B cell (primary cell): ENCODE results near the gene S100A9. TPM values are rescaled to one million over a fixed set of nuclear protein-coding genes. Genes with fewer than 3 reads are reported as not detected.

Experiments used
- ATAC-seq: fragments of 200-7000 bp; cut with Tn5 transposase; one replicate; pipeline ENCODE4 v1.10.0; 2021; ENCODE audit warnings: low read depth, mild to moderate bottlenecking, moderate number of reproducible peaks, moderate library complexity
- CTCF ChIA-PET: fragments of 350-600 bp; sonication (Branson Sonifier 250); formaldehyde crosslinking; loops from one replicate; lab custom pipeline; 2021; ENCODE audit warnings: antibody characterized with exemption, inconsistent platforms; lab: Charles Lee
- POLR2A ChIA-PET: fragments of 350-600 bp; sonication (Branson Sonifier 250); formaldehyde crosslinking; loops from one replicate; lab custom pipeline; 2021; ENCODE audit warnings: antibody characterized with exemption; lab: Charles Lee
- DNase-seq: peaks from one replicate; pipeline ENCODE4 v3.0.0; 2013
- H2AFZ ChIP-seq: 2 replicates; pipeline ENCODE4 v1.6.1; 2012; ENCODE audit warnings: mild to moderate bottlenecking, low read depth, low read length; ENCODE audit not compliant: insufficient read depth, poor library complexity, severe bottlenecking
- H3K27ac ChIP-seq, 2 donors: 1 replicate in 1 of 2; 2 replicates in 1 of 2; pipeline ENCODE4 v1.5.1; 2012 to 2013; ENCODE audit warnings: low read length in 2 of 2, mild to moderate bottlenecking in 2 of 2, moderate library complexity in 1 of 2
- H3K27me3 ChIP-seq, 4 experiments: fragments of 200-600 bp in 1 of 4; sonication (generic) in 1 of 4; replicated peaks in 1 of 4; 1 replicate in 2 of 4; 2 replicates in 2 of 4; pipeline versions ENCODE4 v1.6.1 to v1.7.0; 2013 to 2016; ENCODE audit warnings: low read length in 3 of 4, mild to moderate bottlenecking in 2 of 4, mixed read lengths in 1 of 4, moderate library complexity in 1 of 4; ENCODE audit not compliant: insufficient read depth in 4 of 4, control insufficient read depth in 3 of 4; ENCODE audit errors: control extremely low read depth in 1 of 4
- H3K36me3 ChIP-seq, 2 experiments: replicated peaks in 1 of 2; 1 replicate in 1 of 2; 2 replicates in 1 of 2; pipeline versions ENCODE4 v1.6.1 to v1.7.1; 2013; ENCODE audit warnings: low read length in 1 of 2; ENCODE audit not compliant: insufficient read depth in 2 of 2, control insufficient read depth in 1 of 2; ENCODE audit errors: control extremely low read depth in 1 of 2, extremely low read depth in 1 of 2
- H3K4me1 ChIP-seq, 2 donors: fragments of 200-600 bp in 1 of 2; sonication (generic) in 1 of 2; 1 replicate in 1 of 2; 2 replicates in 1 of 2; pipeline versions ENCODE4 v1.5.1 to v1.6.1; 2013 to 2017; ENCODE audit warnings: low read length in 2 of 2; ENCODE audit not compliant: control insufficient read depth in 2 of 2, insufficient read depth in 2 of 2
- H3K4me2 ChIP-seq: replicated peaks from 2 replicates; pipeline ENCODE3; 2012; ENCODE audit warnings: mild to moderate bottlenecking, low read depth, low read length; ENCODE audit not compliant: poor library complexity, severe bottlenecking
- H3K4me3 ChIP-seq, 5 experiments: fragments of 200-600 bp in 1 of 5; sonication (generic) in 1 of 5; 1 replicate in 3 of 5; 2 replicates in 2 of 5; pipeline versions ENCODE4 v1.5.1 to v1.7.0; 2011 to 2016; ENCODE audit warnings: low read length in 4 of 5, mild to moderate bottlenecking in 4 of 5, low read depth in 2 of 5, control low read depth in 1 of 5, moderate library complexity in 1 of 5; ENCODE audit not compliant: insufficient read depth in 1 of 5; ENCODE audit errors: control extremely low read depth in 1 of 5, extremely low read depth in 1 of 5
- H3K79me2 ChIP-seq: fragments of 200-600 bp; sonication (generic); one replicate; pipeline ENCODE4 v1.6.0; 2016; ENCODE audit warnings: low read length; ENCODE audit not compliant: control insufficient read depth, insufficient read depth
- H3K9ac ChIP-seq: fragments of 200-600 bp; sonication (generic); 2 replicates; pipeline ENCODE4 v1.6.1; 2017; ENCODE audit warnings: mild to moderate bottlenecking, low read length, moderate library complexity
- H3K9me3 ChIP-seq, 3 donors: one replicate each; pipeline versions ENCODE4 v1.6.1 to v1.7.1; 2013; ENCODE audit warnings: low read length in 2 of 3; ENCODE audit not compliant: control insufficient read depth in 2 of 3, insufficient read depth in 1 of 3; ENCODE audit errors: control extremely low read depth in 1 of 3
- H4K20me1 ChIP-seq: 2 replicates; pipeline ENCODE4 v1.6.0; 2012; ENCODE audit warnings: mild to moderate bottlenecking, low read length; ENCODE audit not compliant: insufficient read depth, control insufficient read depth, poor library complexity, severe bottlenecking
- H3K27ac Mint-ChIP-seq: one replicate; pipeline ENCODE4 v1.8.0; 2021; ENCODE audit warnings: mixed read lengths
- H3K27me3 Mint-ChIP-seq: one replicate; pipeline ENCODE4 v1.8.0; 2021; ENCODE audit warnings: mixed read lengths
- H3K4me1 Mint-ChIP-seq: one replicate; pipeline ENCODE4 v1.8.0; 2021; ENCODE audit warnings: mixed read lengths
- H3K4me3 Mint-ChIP-seq: one replicate; pipeline ENCODE4 v1.8.0; 2021; ENCODE audit warnings: mixed read lengths
- H3K9me3 Mint-ChIP-seq: one replicate; pipeline ENCODE4 v1.8.0; 2022; ENCODE audit warnings: mixed read lengths; ENCODE audit not compliant: insufficient read depth
- EZH2 ChIP-seq: IDR thresholded peaks from 2 replicates; pipeline ENCODE4 v1.6.1; 2012; ENCODE audit warnings: borderline replicate concordance, low read depth, mild to moderate bottlenecking, moderate library complexity, low read length; ENCODE audit not compliant: insufficient read depth, poor library complexity, severe bottlenecking
- whole genome bisulfite sequencing: methylation state at CpG from one replicate; pipeline ENCODE4 v1.1.5; 2013; ENCODE audit warnings: missing lambda C conversion rate; ENCODE audit not compliant: insufficient coverage; 5-methylcytosine and 5-hydroxymethylcytosine counted together
- intact Hi-C: fragments of 100-400 bp; cut with micrococcal nuclease; formaldehyde crosslinking; loops from one replicate; pipeline ENCODE4 v1.10.0; 2022
- polyA plus RNA-seq: library from polyadenylated mRNA; depleted of rRNA; stranded (reverse); fragments of >200 nt; gene quantifications from 2 replicates; pipeline ENCODE4 v1.2.3, GENCODE V29; 2012
- total RNA-seq, 2 donors: library from RNA; stranded (reverse); fragments of 120-200 nt in 1 of 2; gene quantifications; 1 replicate in 1 of 2; 2 replicates in 1 of 2; pipeline versions ENCODE4 v1.2.3 to v1.2.4, GENCODE V29; 2013 to 2022
- TF ChIP-seq, protein P1 (sequence below): fragments of 200-600 bp; IDR thresholded peaks from one replicate; pipeline ENCODE4 v1.8.0; 2022; ENCODE audit warnings: antibody characterized with exemption, mild to moderate bottlenecking

Gene S100A9
- total and polyA plus RNA-seq, 2 donors (not counting 1 experiment from before 2014, with no cell fraction given), result 4.2 to 66.6 TPM

- H3K4me2 ChIP-seq, result peak overlapping the region; percentile 23
- intact Hi-C loops, result no loop called here
- ChIA-PET CTCF (interaction anchor here (1.3 kb wide), 1 partner anchor 150 kb away, joined by 3 read pairs; no protein-coding TSS in a partner anchor), POLR2A (no interaction called here)
- Mint-ChIP-seq H3K27ac (no peak overlapping the region), H3K27me3 (peaks cover 69% of the 10 kb centered on the region), H3K4me1 (peaks cover 23% of the 10 kb centered on the region), H3K9me3 (no peaks in the 10 kb centered on the region), H3K4me3 (no peak overlapping the region)
- DNase-seq, result no peak
- H3K4me1 ChIP-seq, result peaks cover 14 to 17% of the 10 kb centered on the region in 2 donors
- H2AFZ ChIP-seq, result no peak overlapping the region
- peaks cover 0 to 60% (median 24%) of the 10 kb centered on the region in 4 experiments for H3K27me3 ChIP-seq
- no peak for TF ChIP-seq EZH2
- TF ChIP-seq, protein P1, sequence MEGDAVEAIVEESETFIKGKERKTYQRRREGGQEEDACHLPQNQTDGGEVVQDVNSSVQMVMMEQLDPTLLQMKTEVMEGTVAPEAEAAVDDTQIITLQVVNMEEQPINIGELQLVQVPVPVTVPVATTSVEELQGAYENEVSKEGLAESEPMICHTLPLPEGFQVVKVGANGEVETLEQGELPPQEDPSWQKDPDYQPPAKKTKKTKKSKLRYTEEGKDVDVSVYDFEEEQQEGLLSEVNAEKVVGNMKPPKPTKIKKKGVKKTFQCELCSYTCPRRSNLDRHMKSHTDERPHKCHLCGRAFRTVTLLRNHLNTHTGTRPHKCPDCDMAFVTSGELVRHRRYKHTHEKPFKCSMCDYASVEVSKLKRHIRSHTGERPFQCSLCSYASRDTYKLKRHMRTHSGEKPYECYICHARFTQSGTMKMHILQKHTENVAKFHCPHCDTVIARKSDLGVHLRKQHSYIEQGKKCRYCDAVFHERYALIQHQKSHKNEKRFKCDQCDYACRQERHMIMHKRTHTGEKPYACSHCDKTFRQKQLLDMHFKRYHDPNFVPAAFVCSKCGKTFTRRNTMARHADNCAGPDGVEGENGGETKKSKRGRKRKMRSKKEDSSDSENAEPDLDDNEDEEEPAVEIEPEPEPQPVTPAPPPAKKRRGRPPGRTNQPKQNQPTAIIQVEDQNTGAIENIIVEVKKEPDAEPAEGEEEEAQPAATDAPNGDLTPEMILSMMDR, result no peak
- no peak overlapping the region for H3K4me3 ChIP-seq
- no peaks in the 10 kb centered on the region for H3K79me2 ChIP-seq
- 74% methylated on average over 12 of the region's 14 CpGs for WGBS
- H3K9ac ChIP-seq, result no peak overlapping the region
- no peaks in the 10 kb centered on the region for H4K20me1 ChIP-seq
- no peak overlapping the region for H3K27ac ChIP-seq
- no peaks in the 10 kb centered on the region for H3K9me3 ChIP-seq
- no peak for ATAC-seq
- H3K36me3 ChIP-seq, result no peaks in the 10 kb centered on the region
Measured at GRCh38 chr1:153345187-153346076, 12.2 kb upstream of the S100A9 start.
